Activated CD8-positive, alpha-beta memory T cell treated with anti-CD3 and anti-CD28 coated beads for 48 hours (primary cell): Measurements from ENCODE around the gene PITPNC1.
A peak's percentile ranks its signal among the peaks of the same experiment; 100 is the strongest.
"Not testable (repeated sequence)": the region's sequence is repeated elsewhere in the genome, so short reads cannot be mapped to it uniquely, and the experiment has no call there.

Experiments used
- DNase-seq, 3 experiments: peaks; one replicate each; pipeline ENCODE4 v3.0.0-alpha.2; 2020; ENCODE audit warnings: low read depth in 2 of 3, low spot score in 2 of 3

Gene PITPNC1

GRCh38 chr17:67376737-67377487 is at the start of gene PITPNC1:
PITPNC1 (plus strand) TSS chr17:67377281.
- peak in 2 of 3 experiments; percentile 68 to 80 for DNase-seq

- DNase-seq, result no peak
These were observed 49.1 kb upstream of the PITPNC1 start for GRCh38 chr17:67328026-67328425.

GRCh38 chr17:67331381-67332161 is 45.5 kb upstream of the PITPNC1 start:
- DNase-seq, result not testable (repeated sequence)

GRCh38 chr17:67332162-67332508 is 44.9 kb upstream of the PITPNC1 start:
- not testable (repeated sequence) for DNase-seq

GRCh38 chr17:67335245-67335835 is 41.7 kb upstream of the PITPNC1 start:
- DNase-seq, result no peak

GRCh38 chr17:67336859-67337258 is 40.2 kb upstream of the PITPNC1 start:
- DNase-seq, result no peak

GRCh38 chr17:67338353-67338752 is 38.7 kb upstream of the PITPNC1 start:
- not testable (repeated sequence) for DNase-seq

- DNase-seq, result no peak
These were observed 33.8 kb upstream of the PITPNC1 start for GRCh38 chr17:67343237-67343636.

- no peak for DNase-seq
These were observed 29.3 kb upstream of the PITPNC1 start for GRCh38 chr17:67347826-67348225.

- no peak for DNase-seq
These were observed 27.7 kb upstream of the PITPNC1 start for GRCh38 chr17:67349420-67349819.

- DNase-seq, result no peak
These were observed 23.9 kb upstream of the PITPNC1 start for GRCh38 chr17:67353161-67353560.

GRCh38 chr17:67353929-67354574 is 23.0 kb upstream of the PITPNC1 start:
- no peak for DNase-seq

- no peak for DNase-seq
These were observed 18.5 kb upstream of the PITPNC1 start for GRCh38 chr17:67358612-67359011.

- peak in 1 of 3 experiments; percentile 18 for DNase-seq
These were observed 16.9 kb upstream of the PITPNC1 start for GRCh38 chr17:67359960-67360791.

- no peak for DNase-seq
These were observed 16.2 kb upstream of the PITPNC1 start for GRCh38 chr17:67360880-67361279.

- no peak for DNase-seq
These were observed 14.9 kb upstream of the PITPNC1 start for GRCh38 chr17:67362173-67362572.

GRCh38 chr17:67364847-67365737 is 12.0 kb upstream of the PITPNC1 start:
- DNase-seq, result no peak

GRCh38 chr17:67365738-67366192 is 11.3 kb upstream of the PITPNC1 start:
- DNase-seq, result no peak
